GM18519 (cell line): ENCODE results near the gene EHD3.
A peak's percentile ranks its signal among the peaks of the same experiment; 100 is the strongest.
"Not testable (repeated sequence)": the region's sequence is repeated elsewhere in the genome, so short reads cannot be mapped to it uniquely, and the experiment has no call there.

Experiments used
- ATAC-seq: cut with Tn5 transposase; IDR thresholded peaks from one replicate; pipeline ENCODE4 v1.9.1; 2021; ENCODE audit warnings: mild to moderate bottlenecking, moderate library complexity; ENCODE audit not compliant: unreplicated experiment, low FRiP score

Gene EHD3

GRCh38 chr2:31282634-31283033, 48.7 kb downstream of the EHD3 start:
- ATAC-seq = no peak

- ATAC-seq = not testable (repeated sequence)
These were observed 49.4 kb downstream of the EHD3 start for GRCh38 chr2:31283193-31283919.

DNA sequence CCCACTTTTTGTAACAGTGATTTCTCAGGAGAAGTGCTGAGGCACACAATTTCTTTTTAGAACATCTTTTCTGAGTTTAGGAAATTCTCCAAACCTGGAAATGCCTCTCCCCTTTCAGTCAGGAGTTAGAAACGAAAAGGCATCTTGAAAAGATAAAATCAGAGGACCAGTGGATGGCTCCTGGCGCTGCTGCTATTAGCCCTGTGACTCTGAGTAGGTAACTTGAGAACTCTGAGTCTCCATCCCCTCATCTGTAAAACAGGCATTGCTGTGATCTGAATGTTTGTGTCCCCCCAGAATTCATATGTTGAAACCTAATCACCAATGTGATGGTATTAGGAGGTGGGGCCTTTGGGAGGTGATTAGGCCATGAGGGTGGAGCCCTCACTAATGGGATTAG, 50.2 kb downstream of the EHD3 start:
- no peak for ATAC-seq

DNA sequence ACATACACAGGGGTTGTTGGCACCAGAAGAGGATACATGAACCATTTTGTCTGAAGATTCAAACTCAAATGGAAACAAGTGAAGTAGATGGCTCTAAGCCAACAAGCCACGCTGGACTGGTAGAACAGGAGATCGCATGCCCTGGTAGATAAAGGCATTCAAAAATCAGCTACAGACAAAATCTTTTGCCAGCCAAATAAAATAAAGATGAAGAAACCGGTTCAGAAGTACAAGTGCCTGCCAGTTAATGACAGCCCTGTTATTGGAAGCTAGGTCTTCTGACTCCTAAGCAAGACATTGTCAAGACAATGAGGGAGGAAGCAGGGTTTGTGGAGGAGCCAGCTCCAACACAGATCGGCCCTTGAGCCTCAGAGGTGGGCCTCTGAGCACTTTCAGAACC, 52.3 kb downstream of the EHD3 start:
- ATAC-seq = no peak

DNA sequence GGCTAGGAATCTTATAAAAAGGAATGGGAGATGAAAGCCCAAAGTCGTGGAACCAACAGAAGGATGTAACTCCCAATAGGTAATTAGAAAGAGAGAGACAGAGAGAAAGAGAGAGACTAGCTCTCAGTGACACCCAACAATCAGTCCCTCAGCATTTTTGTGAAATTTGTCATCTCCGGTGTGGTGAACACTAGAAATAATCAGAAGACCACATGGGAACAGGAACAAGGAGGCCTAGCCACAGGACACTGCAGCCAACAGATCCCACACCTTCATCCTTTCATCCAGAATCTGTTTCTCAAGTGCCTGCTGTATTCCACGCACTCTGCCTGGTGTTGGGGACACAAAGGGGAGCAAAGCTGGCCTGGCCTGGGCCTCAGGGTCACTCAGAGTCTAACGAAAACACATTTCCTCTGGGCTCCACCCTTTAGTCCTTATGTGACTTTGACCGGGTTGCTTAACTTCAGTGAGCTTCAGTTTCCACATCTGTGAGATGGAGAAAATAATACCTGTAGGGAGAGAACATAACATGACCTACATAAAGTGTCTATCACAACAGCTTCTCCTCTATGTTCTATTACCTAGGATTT, 53.1 kb downstream of the EHD3 start:
- no peak for ATAC-seq

- no peak for ATAC-seq
These were observed 53.7 kb downstream of the EHD3 start for GRCh38 chr2:31287654-31288053.

GRCh38 chr2:31294196-31294595, 60.2 kb downstream of the EHD3 start:
- ATAC-seq = no peak

DNA sequence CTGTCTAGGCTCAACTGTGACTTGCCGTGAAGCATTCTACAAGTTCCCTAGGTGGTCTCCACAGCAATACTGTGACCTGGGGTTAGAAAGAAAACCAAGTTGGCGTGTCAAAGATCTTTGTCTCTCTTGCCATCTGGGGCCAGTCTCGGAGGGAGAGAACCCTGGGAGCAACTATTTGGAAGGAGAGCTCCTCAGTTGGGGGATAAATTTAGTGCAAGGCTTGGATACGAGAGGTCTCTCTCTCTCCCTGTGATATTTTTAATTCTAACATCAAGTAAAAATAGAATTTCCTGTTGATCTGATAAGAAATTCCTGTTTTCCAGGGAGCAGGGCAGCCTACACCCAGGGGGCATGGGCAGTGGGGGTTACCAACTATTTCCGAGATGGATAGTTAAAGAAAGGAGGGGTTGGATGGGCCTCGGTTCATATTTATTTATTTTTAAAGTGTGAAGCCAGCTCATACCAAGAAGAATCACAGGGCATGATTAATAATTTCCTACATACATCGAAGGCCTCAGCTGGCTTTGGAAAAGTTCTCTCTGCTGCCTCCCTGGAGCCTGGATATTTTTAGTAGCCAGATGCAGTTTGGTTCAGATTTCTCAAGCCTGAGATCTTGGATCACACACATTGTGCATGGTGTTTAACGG, 62.8 kb downstream of the EHD3 start:
- no peak for ATAC-seq

DNA sequence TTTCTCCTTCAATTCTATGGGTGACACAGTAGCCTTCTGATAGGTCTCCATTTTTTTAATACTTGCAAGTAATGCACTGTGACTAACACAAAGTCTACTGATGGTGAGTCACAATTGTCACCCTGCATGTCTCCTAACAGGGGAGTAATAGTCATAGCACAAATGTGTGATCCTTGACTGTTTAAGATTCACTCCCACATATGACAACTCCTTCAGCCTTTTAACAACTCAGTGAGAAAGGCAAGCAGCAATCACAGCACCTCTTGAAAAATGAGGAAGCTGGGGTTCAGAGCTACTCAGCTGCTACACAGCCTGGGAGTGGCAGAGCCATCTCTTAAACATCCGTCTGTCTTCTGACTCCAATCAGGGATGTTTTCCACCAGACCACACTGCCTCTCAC, 63.8 kb downstream of the EHD3 start:
- no peak for ATAC-seq

DNA sequence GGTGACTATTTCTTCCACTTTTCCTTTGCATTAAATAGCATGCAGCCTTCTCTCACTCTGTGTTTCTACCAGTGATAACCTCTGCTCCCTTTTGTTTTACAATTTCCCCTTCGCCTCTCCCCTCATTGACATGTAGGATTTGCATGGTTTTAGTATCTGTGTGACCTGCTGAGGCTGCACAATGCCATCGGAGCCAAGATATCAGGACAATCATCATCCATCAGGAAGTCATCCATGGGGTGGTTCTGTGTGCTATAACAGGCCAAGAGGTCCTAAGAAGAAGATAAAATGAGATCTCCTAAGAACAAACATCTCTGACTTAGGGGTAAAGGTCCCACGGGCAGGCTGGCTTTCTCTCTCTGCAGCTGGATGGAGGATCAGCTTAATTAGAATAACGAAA, 65.6 kb downstream of the EHD3 start:
- ATAC-seq = no peak

DNA sequence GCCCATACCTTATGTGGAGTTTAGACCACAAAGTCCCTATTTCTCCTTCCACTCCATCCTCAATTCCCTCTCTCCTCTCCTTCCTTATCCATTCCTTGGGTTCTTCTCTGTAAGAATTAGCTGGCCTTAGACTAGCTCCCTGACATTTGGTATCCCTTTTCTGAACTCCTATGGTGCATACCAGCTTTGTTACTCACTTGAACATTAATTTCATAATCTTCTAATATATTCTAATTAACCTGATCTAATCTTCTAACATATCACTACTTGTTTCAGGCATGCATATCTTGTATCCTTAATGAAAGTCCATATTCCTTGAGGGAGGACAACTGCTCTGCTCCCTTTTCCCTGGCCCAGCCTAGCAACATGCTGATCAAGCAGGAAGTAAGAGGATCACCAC, 66.4 kb downstream of the EHD3 start:
- no peak for ATAC-seq

DNA sequence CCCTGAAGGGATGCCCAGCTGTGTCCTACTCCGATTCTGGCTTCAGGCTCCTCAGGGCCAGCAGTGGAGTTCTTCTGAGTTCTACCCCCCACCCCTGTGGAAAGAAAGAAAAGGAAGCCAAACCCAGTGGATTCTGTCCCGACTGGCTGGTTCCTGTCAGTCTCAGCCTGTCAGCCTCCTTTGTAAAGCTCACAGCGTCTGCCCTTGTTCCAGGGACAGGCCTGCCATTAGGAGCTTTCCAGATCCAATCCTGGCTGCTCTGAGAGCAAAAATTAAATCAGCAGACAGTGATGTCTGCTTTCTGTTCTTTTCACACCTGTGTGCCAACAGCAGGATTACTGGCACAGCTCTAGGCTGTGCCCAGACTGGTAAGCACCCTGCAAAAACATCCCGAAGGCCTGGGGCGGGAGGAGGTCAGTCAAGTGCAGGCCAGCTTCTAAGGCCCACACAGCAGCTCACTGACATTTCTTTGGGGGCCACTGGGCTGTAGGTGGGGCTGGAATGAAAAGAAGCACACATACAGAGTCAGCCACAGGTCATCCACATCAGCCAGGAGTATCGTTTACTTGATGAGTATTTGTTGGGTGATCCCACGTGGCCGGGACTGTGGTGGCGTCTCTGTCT, 69.1 kb downstream of the EHD3 start:
- ATAC-seq = no peak

DNA sequence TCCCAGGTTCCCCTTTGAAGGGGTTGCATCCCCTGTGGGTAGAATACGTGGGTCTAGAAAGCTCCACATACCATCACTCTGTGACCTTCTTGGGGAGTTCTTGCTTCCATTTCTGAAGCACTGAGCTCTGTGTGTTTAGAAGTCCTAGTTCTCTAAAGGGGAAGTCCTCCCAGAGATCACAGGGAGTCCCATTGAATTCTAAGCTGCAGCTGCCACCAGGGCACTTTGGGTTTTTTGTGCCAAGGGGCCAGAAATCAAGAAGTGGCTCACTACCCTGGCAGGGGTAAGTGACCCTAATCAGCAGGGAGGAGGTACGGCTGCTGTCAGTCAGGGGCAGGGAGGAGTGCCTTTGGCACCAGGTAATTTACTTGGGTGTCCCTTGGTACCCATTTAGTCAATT, 70.9 kb downstream of the EHD3 start:
- ATAC-seq = no peak

DNA sequence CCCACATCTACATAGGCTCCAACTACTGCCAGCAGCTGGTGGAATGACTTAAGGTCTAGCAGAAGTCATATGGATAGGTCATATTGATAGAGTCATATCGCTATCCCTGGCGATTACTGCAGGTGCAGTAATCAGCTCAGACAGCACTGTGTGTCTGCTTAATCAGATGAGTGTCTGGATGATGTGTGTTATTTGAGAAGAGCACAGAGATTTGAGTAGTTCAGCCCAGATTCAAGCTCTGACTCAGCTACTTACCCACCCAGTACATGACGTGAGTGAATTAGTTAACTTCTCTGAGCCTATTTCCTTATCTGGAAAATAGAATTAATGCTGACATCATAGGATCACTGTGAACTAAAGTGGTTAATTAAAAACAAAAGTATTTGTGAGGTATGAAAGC, 78.9 kb downstream of the EHD3 start:
- no peak for ATAC-seq

- no peak for ATAC-seq
These were observed 80.8 kb downstream of the EHD3 start for GRCh38 chr2:31314761-31315160.

DNA sequence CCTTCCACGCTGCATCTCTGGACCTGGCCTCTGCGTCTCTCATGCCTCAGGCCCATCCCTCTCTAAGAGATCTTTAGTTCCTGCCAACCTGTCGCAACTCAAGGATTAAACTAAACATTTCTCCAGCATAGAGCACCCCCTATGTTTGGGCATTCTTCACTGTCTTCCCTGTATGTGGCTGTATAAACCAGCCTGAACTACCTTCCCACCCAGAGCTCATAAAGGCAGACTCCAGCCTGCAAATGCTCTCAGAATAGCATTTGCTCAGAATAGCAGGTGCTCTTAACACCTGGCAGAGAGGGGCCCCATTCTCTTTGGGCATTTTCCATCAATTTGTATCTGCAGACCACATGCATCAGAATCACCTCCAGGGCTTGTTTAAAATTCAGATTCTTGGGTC, 83.4 kb downstream of the EHD3 start:
- ATAC-seq = no peak

DNA sequence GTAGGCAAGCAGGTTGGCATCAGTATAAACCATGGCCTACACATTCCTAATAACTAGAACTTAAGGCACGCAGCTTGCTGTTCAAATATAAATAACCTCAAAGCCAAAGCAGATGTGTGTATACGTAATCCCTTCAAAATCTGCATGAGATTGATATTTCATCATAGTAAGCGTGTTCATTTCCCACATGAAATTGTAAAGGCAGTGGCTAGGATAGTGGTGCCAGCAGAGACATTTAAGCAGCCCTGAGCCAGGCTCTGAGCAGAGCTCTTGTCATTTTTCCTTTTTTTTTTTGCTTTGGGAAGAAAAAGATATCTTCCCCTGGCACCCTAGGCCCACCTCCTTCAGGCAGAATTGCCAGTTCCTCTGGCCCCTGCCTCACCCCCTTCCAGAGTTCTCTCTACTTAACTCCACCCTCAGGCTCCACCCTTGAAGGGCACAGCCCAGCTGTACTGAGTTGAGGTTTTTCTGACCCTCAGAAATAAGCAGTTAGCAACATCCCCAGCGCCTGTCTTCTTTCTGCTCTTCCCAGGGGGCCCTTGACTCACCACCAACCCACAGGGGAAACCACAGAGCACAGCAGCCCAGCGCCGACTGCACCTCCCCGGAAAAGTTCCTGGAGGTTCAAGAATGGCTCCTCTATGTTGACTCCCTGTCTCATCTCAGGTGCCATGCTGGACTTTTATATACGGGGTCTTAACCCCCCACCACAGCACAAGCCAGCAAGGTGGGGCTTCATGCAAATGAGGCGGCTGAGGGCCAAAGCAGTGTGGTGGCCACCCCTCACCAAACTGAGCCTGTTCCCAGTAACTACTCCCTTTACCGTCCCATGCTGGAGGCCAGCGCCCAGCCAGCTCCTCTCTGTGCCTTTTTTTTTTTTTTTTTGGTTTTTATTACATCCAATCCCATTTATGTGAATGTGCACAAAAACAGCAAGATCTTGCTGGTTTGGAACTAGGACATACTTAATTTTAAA, 84.7 kb downstream of the EHD3 start:
- peak; percentile 54 for ATAC-seq
